Inferior parietal cortex (tissue), 1 donor: Measurements from ENCODE around the gene OLFML2A.
"Not testable (repeated sequence)": the region's sequence is repeated elsewhere in the genome, so short reads cannot be mapped to it uniquely, and the experiment has no call there.

Experiments used
- DNase-seq: peaks from one replicate; pipeline ENCODE4 v3.0.0-alpha.2; 2016; ENCODE audit errors: extremely low spot score

The OLFML2A gene

DNA sequence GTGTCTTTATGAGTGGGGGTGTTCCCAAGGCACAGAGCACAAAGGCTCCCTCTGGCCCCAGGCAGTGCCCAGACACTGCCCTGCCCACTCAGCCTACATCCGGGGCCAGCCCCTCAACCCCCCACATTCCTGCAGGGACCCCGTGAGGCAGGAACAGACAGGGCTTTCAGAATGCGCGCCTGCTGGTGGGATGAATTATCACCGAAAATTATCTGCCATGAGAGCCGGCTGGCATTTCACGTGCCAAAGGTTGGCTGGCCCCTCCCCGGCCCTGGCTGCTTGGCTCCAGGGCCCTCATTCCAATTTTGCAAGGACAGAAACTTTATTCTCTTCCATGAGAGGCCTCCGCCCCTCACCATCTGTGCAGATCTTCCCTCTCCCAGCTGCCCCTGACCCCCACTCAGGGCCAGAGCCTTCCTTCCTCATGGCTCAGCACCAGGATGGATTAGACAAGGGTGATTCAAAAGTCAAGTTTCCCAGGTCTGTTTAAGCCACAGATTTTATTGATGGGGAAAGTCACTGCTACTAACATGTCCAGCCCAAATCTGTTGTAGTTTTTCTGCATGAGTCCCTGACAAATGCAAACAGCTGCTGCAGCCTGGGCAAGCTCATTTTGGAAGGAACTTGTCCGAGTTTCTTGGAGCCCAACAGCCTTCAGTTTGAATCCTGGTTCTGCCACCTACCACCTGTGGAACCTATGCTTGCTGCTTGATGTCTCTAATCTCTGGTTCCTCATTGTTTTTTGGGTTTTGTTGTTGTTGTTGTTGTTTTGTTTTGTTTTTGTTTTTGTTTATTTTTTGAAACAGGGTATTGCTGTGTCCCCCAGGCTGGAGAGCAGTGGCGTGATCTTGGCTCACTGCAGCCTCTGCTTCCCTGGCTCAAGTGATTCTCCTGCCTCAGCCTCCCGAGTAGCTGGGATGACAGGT lies 44.0 kb downstream of the OLFML2A start:
- no peak for DNase-seq

DNA sequence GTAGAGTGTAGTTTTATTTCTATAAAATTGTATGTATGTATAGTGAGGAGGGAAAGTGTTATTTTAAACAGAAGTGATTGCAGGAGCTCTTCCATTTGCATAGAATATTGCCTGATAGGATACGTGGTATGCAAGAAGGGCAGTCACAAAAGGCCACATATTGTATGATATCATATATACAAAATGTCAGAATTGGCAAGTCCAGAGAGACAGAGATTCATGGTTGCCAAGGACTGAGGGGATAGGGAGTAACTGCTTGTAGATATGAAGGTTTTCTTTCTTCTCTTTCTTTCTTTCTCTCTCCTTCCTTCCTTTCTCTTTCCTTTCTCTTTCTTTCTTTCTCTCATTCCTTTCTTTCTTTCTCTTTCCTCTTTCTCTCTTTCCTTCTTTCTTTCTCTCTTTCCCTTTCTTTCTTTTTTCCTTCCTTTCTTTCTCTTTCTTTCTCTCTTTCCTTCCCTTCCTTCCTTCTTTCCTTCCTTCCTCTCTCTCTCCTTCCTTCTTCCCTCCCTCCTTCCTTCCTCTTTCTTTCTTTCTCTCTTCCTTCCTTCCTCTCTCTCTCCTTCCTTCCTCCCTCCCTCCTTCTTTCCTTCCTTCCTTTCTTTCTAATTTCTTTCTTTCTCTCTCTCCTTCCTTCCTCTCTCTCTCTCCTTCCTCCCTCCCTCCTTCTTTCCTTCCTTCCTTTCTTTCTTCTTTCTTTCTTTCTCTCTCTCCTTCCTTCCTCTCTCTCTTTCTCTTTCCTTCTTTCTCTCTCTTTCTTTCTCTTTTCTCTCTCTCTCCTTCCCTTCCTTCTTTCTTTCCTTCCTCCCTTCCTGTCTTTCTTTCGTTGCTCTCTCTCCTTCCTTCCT lies 51.8 kb downstream of the OLFML2A start:
- DNase-seq, result no peak

DNA sequence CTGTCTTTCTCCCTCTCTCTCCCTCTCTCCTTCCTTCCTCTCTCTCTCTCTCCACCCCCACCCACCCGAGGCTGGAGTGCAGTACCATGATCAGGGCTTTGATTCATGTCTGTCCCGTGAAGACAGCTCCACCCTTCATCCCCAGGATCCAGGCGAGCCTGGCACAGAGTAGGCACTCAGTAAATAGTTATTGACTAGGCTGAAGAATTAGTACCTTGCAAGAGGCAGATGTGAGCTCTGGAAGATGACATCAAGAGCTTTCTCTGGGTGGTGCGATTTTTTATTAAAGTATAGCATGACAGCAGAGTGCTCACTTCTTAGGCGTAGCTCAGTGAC lies 52.4 kb downstream of the OLFML2A start:
- DNase-seq, result no peak

DNA sequence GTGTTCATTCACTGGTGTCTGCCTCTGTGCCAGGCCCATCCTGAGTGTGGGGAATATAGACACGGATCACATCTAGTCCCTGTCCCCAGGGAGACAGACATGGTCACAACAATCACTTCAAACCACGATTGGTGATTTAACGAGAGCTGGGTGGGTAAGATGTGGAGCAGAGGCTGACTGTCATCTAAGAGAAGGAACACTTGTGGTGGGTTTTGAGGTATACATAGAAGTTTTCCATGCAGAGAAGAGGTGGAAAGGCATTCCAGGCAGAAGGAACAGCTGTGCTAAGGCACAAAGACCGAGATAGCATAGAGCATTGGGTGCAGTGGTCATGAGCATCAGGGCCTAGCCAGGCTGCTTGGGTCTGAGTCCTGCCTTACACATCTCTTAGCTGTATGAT lies 53.7 kb downstream of the OLFML2A start:
- no peak for DNase-seq

DNA sequence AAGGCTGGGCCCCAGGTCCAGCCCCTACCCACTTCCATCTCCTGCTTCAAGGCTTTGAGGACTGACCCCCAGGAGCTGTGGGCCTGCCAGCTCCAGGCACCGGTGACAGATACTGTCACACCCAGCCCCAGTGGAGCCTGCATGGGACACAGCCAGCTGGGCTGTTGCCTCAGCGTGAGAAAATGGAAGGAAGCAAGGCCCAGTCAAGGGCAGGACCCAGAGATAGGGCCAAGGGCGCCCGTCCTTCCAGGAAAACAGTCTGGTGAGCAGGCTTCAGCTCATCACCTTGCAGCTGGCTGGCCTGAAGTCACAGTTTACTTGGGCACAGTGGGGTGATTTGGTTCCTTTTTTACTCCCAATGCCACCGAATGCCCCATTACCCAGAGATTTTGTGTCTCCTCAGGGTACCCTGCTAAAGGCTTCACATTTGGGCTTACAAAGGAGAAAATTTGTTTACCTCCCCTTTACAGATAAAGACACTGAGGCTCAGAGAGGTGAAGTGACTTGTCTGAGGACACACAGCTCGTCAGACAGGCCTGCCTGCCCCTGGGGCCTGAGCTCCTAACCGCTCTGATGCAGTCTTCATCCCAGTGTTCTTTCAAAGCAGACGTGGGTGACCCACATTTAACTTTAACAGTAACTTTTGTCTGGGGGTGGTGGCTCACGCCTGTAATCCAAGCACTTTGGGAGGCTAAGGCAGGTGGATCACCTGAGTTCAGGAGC lies 54.9 kb downstream of the OLFML2A start:
- no peak for DNase-seq

DNA sequence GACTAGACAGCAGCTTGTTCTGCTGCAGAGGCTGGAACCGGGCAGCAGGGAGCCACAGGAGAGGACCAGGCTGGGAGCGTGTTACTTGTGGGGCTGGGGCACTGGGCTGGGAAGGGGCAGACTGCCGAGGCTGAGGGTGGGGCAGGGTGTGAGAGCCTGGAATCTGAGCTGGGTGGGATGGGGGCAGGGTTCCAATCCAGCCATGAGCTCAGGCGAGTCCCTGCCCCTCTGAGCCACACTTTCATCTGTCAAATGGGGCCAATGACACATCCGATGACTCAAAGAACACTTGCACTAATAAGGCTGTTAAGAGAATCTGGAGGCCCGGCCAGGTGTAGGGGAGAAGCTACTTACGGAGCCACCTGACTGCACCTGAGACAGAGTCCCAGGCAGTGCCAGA lies 57.7 kb downstream of the OLFML2A start:
- no peak for DNase-seq

DNA sequence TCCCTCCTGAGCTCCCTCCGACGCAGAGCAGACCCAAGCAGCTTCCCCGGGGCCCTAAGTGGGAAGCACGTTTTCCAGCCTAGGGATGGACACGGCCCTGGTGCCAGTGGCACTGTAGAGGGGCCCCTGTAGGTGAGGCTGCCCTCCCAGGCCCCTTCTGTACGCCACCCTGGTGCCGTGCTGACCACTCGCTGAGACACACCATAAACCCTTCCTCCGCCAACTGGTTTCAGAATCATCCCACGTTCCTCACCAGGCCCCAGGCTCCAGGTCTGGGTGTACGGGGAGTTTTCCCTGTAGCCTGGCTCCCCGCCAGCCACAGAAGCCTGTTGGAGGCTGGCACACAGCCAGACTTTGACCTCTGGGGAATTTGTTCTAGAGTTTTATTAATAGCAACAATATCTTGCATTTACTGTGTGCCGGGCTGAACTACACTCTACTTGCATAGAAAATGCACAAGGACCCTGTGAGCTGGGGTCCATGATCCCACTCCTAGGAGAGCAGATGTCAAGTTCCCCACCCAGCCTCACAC lies 58.2 kb downstream of the OLFML2A start:
- no peak for DNase-seq

DNA sequence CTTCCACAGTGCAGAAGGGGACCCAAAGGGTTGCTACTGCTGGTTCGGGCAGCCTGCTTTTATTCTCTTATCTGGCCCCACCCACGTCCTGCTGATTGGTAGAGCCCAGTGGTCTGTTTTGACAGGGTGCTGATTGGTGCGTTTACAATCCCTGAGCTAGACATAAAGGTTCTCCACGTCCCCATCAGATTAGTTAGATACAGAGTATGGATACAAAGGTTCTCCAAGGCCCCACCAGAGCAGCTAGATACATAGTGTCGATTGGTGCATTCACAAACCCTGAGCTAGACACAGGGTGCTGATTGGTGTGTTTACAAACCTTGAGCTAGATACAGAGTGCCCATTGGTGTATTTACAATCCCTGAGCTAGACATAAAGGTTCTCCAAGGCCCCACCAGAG lies 61.2 kb downstream of the OLFML2A start:
- DNase-seq, result not testable (repeated sequence)

DNA sequence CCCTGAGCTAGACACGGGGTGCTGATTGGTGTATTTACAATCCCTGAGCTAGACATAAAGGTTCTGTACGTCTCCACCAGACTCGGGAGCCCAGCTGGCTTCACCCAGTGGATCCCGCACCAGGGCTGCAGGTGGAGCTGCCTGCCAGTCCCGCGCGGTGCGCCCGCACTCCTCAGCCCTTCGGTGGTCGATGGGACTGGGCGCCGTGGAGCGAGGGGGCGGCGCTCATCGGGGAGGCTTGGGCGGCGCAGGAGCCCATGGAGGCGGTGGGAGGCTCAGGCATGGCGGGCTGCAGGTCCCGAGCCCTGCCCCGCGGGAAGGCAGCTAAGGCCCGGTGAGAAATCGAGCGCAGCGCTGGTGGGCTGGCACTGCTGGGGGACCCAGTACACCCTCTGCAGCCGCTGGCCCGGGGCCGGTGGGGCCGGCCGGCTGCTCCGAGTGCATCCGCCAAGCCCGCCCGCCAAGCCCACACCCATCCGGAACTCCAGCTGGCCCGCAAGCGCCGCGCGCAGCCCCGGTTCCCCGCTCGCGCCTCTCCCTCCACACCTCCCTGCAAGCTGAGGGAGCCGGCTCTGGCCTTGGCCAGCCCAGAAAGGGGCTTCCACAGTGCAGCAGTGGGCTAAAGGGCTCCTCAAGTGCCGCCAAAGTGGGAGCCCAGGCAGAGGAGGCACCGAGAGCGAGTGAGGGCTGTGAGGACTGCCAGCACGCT lies 61.8 kb downstream of the OLFML2A start:
- not testable (repeated sequence) for DNase-seq

DNA sequence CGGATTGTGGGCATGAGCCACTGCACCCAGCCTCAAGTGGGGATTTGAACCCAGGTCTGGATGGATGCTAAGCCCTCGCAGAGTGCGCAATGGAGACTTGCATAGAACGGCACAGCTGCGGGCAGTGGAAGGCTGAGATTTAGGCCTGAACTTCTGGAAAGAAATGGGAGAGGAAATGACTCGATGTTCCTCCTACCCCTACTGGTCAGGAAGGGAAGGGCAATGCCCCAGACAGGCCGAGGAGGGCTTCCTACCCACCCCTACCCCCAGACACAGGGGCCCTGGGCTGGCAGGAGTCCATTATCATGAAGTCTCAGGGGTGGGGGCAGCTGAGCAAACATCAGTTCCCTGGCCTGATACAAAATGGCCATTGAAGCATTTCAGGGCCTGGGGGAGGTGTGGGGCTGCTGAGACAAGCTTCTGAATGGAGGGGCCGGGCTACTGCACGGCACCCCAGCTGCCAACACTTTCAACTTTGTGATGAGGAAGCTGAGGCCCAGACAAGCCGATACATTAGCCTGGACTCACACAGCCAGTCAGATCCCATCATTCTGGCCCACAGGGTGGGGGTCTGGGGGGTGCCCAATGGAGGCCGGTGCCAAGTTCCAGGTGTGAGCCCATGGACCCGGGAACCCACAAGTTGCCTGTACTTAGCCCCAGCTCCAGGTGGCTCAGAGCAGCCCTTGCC lies 62.8 kb downstream of the OLFML2A start:
- DNase-seq, result no peak

DNA sequence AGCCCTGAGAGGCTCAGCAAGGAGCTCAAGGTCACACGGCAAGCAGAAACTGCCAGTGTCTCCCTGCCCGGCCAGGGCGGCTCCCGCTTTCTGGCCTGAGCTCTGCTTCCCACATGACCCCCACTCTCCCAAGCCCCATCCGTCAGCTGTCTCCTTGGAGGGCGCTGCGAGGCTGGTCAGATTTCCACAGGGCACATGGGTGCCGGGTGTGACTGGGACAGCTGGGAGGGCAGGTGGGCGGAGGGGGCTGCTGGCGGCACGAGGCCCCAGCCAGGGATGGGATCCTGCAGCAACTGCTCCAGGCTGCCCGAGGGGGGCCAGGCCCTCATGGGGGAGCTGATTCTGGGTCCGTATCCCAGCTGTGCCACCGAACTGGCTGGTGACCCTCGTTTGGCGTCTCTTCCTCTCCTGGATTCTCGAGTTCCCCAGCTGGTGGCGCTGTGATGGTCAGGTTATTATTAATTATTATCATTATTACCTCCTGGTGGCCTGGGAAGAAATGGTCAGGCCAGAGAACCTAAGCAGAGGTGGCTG lies 63.4 kb downstream of the OLFML2A start:
- no peak for DNase-seq

DNA sequence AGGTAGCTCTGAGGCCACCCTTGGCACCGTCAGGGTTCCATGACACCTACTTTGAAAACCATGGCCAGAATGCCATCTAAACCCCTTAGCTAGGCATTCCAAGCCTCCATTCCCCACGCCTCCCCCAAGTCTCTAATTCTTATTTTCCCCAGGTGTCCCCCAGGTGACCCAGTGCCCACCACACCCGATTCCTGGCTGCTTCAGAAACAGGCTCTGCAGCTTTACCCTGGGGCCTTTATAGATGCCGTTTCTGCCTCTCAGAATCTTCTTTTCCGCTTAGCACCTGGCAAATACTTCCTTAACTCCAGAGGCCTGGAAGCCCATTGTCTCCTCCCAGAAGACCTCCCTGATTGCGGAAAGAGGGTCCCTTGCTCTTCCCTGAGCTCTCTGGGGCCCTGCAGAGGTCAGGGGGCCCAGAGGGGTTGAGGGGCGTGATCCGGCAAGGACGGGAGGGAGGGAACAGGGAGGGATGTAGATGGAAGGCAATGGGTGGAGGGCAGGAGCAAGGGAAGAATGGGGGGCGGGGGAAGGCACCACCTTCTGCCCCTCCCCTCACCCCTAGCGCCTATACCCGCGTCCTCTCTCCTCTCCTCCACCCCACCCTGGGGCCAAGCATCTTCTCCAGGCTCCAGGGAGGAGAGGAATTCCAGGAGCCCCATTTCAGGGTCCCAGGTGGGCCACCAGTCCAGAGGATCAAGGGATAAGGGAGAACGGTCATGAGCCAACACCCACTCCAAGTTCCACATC lies 64.3 kb downstream of the OLFML2A start:
- no peak for DNase-seq

DNA sequence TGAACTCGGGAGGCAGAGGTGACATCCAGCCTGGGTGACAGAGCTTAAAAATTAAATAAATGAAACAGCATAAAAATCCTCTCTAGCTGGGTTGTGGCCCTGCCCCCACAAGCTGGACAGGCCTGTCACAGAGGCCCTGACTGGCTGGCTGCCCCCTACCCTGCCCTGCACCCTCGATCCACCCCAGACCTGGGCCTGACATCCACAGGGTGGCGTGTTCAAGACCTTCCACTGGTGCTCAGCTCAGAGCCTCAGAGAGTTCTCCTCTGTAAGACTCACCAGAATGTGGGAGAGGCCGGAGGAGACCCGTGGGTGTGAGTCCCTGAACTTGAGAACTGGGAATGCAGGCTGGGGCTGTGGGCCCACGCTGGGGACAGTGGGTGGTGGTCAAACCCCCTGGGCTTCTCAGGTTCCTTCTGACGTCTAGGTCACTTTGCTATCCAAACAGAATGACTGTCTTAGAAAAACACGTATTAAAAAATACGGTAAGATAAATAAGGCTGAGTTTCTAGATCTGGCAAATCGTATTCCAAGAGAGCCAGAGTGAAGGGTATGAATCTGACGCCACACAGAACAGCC lies 66.6 kb downstream of the OLFML2A start:
- no peak for DNase-seq

DNA sequence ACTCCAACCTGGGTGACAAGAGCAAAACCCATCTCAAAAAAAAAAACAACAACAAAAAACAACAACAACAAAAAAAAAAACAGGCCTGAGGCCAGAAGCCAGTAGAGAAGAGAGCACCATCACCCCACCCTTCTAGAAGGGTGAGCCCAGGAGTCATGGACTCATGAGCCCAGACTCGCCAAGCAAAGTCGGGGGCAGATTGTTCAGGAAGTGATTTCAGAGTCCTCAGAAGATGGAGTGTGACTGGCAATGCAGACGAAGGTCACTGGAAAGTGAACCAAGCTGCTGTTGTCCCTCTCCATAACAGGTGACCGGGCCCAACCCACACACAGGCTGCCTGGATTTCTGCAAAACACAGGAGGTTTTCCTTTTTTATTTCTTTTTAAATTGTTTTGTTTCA lies 67.4 kb downstream of the OLFML2A start:
- DNase-seq, result no peak

DNA sequence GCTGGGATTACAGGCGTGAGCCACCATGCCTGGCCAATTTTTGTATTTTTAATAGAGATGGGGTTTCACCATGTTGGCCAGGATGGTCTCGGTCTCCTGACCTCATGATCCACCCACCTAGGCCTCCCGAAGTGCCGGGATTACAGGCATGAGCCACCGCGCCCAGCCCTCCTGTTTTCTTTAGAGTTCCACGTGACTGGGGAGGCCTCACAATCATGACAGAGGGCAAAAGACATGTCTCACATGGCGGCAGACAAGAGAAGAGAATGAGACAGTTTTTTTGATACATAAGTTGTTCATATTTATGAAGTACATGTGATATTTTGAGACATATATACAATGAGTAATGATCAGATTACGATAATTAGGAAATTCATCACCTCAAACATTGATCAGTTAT lies 69.5 kb downstream of the OLFML2A start:
- DNase-seq, result not testable (repeated sequence)

DNA sequence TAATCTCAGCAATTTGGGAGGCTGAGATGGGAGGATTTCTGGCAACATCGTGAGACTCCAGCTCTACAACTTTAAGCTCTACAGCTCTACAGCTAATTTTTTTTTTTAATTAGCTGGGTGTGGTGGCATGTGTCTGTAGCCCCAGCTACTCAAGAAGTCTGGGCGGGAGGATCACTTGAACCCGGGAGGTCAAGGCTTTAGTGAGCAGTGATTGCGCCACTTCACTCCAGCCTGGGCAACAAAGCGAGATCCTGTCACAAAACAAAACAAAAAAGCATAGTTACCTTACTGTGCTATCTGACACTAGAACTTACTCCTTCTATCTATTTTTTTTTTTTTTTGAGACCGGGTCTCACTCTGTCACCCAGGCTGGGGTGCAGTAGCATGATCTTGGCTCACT lies 70.0 kb downstream of the OLFML2A start:
- no peak for DNase-seq

DNA sequence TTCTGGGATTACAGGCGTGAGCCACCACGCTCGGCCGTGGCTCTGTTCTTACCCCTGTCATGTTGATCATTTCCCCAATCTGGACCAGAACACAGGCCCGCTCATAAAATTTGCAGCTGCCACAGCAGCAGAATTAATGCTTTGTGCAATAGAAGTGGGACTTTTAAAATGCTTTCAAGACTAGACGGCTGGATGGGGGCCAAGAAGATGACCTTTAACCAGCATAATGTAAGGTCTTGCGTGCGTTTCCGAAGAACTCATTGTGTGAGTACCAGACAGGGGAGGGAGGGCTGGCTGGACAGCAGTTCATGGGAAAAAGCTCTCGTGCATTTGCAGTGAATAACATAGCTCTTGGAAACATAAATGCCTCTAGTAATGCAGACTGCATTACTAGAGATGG lies 72.9 kb downstream of the OLFML2A start:
- no peak for DNase-seq

DNA sequence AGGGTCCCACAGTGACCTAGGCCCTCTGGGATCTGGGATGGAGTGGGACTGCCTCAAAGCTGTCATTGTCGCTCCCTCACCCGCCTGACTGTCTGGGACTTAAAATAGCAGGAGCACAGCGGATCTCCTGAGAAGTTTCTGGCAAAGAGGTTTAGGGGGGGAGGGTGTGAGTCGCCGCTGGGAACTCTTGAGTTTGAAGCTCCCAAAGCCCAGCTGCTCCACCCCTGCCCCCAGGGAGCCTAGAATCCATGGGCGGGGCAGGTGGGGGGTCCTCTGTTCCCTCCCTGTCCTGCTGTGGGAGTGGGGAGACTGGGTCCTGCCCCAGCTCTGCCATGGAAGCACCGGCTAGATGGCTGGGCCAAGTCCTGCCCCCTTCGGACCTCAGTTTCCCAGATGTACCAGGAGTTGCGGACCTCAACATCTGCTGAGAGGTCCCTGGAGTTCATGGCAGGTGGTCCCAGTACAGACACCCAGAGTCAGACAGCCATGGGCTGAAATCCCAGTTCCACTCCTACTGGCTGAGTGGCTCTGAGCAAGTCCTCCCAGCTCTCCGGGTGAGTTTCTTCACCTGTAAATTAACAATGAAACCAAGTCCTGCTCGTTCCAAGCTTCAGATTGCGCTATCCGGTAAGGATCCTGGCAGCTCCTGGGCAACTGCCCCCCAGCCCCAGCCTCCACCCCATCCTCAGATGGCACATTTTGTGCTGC lies 75.3 kb downstream of the OLFML2A start:
- no peak for DNase-seq
